ENCODE results near the gene CTSL.

Gene CTSL

DNA sequence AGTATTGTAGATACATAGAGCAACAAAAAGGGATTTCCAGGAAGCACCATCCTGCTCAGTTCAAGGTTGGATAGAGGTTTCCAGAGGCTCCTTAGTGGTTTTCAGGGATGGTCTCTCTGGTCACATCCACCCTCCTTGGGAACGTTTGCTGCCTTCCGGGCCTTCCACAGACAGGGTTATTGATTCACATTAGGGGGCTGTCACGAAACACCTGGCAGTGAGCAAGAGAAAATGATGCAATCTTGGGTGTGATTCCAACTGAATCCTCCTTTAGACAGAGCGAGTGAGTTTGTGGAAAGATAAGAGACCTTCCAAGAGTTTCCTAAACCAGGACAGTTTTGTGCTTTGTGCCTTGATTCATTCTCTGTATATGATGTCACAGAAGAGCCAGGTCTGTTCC lies 43.8 kb upstream of the CTSL start:
- ChIA-PET POLR2A (no interaction called here), CTCF (interaction anchor here (0.8 kb wide), 1 partner anchor 14 kb away, joined by 3 read pairs; no protein-coding TSS in a partner anchor)
- Histone ChIP-seq H3K4me3 (ENCODE audit: low read depth, low read length) (no peak overlapping the region), H3K36me3 (ENCODE audit: control insufficient read depth in 2 of 2, insufficient read depth in 1 of 2, low read length in 2 of 2) (peaks cover 0 to 28% of the 10 kb centered on the region in 2 experiments; a peak in 1 of 3 replicates), H3K4me1 (ENCODE audit: control insufficient read depth, insufficient read depth, low read length) (no peaks in the 10 kb centered on the region), H3K27ac (ENCODE audit: extremely low read depth, low read depth, low read length) (no peak overlapping the region), H3K9me3 (ENCODE audit: control insufficient read depth, insufficient read depth, low read depth, low read length) (no peaks in the 10 kb centered on the region)
- no peak for TF ChIP-seq ZNF112 (tag by site-specific recombination; IDR thresholded peaks at IDR 0.05)
- TF ChIP-seq ZNF473 (tag by site-specific recombination; IDR thresholded peaks at IDR 0.05) = no peak
- no peak for TF ChIP-seq BCL6B (tag by site-specific recombination; IDR thresholded peaks at IDR 0.05)
- TF ChIP-seq ZNF843 (tag by site-specific recombination; IDR thresholded peaks at IDR 0.05) = no peak
- TF ChIP-seq, protein P1, sequence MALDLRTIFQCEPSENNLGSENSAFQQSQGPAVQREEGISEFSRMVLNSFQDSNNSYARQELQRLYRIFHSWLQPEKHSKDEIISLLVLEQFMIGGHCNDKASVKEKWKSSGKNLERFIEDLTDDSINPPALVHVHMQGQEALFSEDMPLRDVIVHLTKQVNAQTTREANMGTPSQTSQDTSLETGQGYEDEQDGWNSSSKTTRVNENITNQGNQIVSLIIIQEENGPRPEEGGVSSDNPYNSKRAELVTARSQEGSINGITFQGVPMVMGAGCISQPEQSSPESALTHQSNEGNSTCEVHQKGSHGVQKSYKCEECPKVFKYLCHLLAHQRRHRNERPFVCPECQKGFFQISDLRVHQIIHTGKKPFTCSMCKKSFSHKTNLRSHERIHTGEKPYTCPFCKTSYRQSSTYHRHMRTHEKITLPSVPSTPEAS (tag by site-specific recombination; IDR thresholded peaks at IDR 0.05) = no peak
- no peak for TF ChIP-seq ZNF707 (tag by site-specific recombination; IDR thresholded peaks at IDR 0.05)
- no peak for TF ChIP-seq ZNF785 (tag by site-specific recombination; IDR thresholded peaks at IDR 0.05)
- TF ChIP-seq ZNF626 (tag by site-specific recombination; IDR thresholded peaks at IDR 0.05) = no peak
- TF ChIP-seq ZNF501 (tag by site-specific recombination; IDR thresholded peaks at IDR 0.05) = no peak
- TF ChIP-seq ZNF138 (tag by site-specific recombination; IDR thresholded peaks at IDR 0.05; ENCODE audit: borderline replicate concordance) = no peak
- no peak for TF ChIP-seq ZNF37A (tag by site-specific recombination; IDR thresholded peaks at IDR 0.05)
- TF ChIP-seq, protein P2, sequence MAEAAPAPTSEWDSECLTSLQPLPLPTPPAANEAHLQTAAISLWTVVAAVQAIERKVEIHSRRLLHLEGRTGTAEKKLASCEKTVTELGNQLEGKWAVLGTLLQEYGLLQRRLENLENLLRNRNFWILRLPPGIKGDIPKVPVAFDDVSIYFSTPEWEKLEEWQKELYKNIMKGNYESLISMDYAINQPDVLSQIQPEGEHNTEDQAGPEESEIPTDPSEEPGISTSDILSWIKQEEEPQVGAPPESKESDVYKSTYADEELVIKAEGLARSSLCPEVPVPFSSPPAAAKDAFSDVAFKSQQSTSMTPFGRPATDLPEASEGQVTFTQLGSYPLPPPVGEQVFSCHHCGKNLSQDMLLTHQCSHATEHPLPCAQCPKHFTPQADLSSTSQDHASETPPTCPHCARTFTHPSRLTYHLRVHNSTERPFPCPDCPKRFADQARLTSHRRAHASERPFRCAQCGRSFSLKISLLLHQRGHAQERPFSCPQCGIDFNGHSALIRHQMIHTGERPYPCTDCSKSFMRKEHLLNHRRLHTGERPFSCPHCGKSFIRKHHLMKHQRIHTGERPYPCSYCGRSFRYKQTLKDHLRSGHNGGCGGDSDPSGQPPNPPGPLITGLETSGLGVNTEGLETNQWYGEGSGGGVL (tag by site-specific recombination; IDR thresholded peaks at IDR 0.05) = no peak
- TF ChIP-seq ZNF654 (tag by site-specific recombination; IDR thresholded peaks at IDR 0.05; ENCODE audit: low read depth) = no peak

GRCh38 chr9:87682618-87683017 lies 43.3 kb upstream of the CTSL start:
- TF ChIP-seq ZNF184 (tag by site-specific recombination; IDR thresholded peaks at IDR 0.05) (no peak), ZNF510 (tag by site-specific recombination; IDR thresholded peaks at IDR 0.05; ENCODE audit: insufficient replicate concordance) (no peak), BCL11A (tag by site-specific recombination; IDR thresholded peaks at IDR 0.05; ENCODE audit: low read depth) (no peak), ZNF302 (tag by site-specific recombination; IDR thresholded peaks at IDR 0.05; ENCODE audit: low read depth) (no peak), BCL11B (tag by site-specific recombination; IDR thresholded peaks at IDR 0.05; ENCODE audit: low read depth) (no peak), SP3 (tag by site-specific recombination; IDR thresholded peaks at IDR 0.05) (no peak), ZNF146 (tag by site-specific recombination; IDR thresholded peaks at IDR 0.05) (no peak), GFI1B (tag by site-specific recombination; IDR thresholded peaks at IDR 0.05) (no peak), ZNF830 (tag by site-specific recombination; IDR thresholded peaks at IDR 0.05; ENCODE audit: low read depth) (no peak), ZNF660 (tag by site-specific recombination; IDR thresholded peaks at IDR 0.05) (no peak), ZNF391 (tag by site-specific recombination; IDR thresholded peaks at IDR 0.05; ENCODE audit: borderline replicate concordance, low read depth) (no peak), ZNF48 (tag by site-specific recombination; IDR thresholded peaks at IDR 0.05) (no peak), ZNF37A (tag by site-specific recombination; IDR thresholded peaks at IDR 0.05) (no peak), ZNF248 (tag by site-specific recombination; IDR thresholded peaks at IDR 0.05) (no peak)
- TF ChIP-seq, protein P3, sequence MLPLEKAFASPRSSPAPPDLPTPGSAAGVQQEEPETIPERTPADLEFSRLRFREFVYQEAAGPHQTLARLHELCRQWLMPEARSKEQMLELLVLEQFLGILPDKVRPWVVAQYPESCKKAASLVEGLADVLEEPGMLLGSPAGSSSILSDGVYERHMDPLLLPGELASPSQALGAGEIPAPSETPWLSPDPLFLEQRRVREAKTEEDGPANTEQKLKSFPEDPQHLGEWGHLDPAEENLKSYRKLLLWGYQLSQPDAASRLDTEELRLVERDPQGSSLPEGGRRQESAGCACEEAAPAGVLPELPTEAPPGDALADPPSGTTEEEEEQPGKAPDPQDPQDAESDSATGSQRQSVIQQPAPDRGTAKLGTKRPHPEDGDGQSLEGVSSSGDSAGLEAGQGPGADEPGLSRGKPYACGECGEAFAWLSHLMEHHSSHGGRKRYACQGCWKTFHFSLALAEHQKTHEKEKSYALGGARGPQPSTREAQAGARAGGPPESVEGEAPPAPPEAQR (tag by site-specific recombination; IDR thresholded peaks at IDR 0.05) = no peak
- TF ChIP-seq, protein P4, sequence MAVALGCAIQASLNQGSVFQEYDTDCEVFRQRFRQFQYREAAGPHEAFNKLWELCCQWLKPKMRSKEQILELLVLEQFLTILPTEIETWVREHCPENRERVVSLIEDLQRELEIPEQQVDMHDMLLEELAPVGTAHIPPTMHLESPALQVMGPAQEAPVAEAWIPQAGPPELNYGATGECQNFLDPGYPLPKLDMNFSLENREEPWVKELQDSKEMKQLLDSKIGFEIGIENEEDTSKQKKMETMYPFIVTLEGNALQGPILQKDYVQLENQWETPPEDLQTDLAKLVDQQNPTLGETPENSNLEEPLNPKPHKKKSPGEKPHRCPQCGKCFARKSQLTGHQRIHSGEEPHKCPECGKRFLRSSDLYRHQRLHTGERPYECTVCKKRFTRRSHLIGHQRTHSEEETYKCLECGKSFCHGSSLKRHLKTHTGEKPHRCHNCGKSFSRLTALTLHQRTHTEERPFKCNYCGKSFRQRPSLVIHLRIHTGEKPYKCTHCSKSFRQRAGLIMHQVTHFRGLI (tag by site-specific recombination; IDR thresholded peaks at IDR 0.05) = no peak
- Histone ChIP-seq H3K4me3 (ENCODE audit: low read depth, low read length) (no peak overlapping the region), H3K36me3 (ENCODE audit: control insufficient read depth in 2 of 2, insufficient read depth in 1 of 2, low read length in 2 of 2) (peaks cover 0 to 31% of the 10 kb centered on the region in 2 experiments; a peak in 1 of 3 replicates), H3K9me3 (ENCODE audit: control insufficient read depth, insufficient read depth, low read depth, low read length) (no peaks in the 10 kb centered on the region), H3K4me1 (ENCODE audit: control insufficient read depth, insufficient read depth, low read length) (no peaks in the 10 kb centered on the region), H3K27ac (ENCODE audit: extremely low read depth, low read depth, low read length) (no peak overlapping the region)
- ChIA-PET CTCF (interaction anchor here (0.8 kb wide), 1 partner anchor 13 kb away, joined by 3 read pairs; no protein-coding TSS in a partner anchor), POLR2A (no interaction called here)
